ENCODE measurements around the gene ZBP1.

- no peak for TF ChIP-seq CTCF (IDR thresholded peaks at IDR 0.05)
- no peak for TF ChIP-seq POLR2A (IDR thresholded peaks at IDR 0.05)
- no peak for TF ChIP-seq POLR2AphosphoS5 (IDR thresholded peaks at IDR 0.05)
Measured at GRCh38 chr20:57571782-57572416, 48.3 kb downstream of the ZBP1 start.

Data from upper lobe of left lung (tissue), 4 donors.